ENCODE measurements around the gene TSPEAR. TPM values are rescaled to one million over a fixed set of nuclear protein-coding genes. Genes with fewer than 3 reads are reported as not detected.

Gene TSPEAR
- total RNA-seq, 1 donor from 2014 or later: not detected

DNA sequence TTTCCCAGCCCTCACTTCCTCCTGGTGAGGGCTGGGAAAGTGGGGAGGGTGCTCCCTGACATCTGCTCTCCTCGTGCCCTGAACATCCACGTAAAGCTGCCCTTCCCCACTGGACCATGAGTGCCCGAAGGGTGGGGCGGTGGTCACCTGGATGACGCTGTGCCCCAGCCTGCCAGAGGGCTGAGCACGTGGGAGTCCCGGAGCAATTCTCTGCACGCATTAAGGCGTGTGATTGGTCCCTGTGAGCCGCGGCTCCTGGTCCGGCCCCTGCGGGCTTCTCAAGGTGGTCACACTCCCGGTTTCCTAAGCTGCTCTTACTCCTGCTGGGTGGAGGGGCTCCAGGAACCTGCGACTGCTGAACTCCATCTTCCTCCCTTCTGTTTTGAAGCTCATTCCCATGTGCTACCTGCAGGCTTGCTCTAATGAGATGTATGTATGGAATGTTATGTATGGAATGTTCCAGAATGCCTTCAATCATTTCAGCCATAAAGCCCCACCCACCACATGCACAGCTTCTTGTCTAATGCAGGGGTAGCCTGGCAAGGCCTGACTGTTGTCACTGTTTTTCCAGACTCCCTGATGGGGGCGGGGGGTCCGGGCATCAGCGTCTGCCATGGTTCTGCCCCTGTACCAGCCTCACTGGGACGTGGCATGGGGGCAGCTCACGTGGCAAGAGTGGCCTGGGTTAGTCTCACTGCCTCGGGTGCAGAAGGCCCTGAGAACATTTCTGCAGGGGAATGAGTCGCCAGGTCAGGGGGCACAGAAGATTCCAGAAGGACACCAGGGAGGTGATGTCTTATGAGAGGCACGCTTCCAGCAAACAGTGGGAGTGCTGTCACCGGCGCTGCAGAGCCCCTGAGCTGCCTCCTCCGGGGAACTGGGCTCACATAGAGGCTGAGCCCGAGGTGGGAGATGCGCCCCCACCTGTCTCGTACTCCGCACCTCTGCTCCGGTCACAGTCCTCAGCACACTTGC, 190.8 kb downstream of the TSPEAR start:
- H3K9me3 Mint-ChIP-seq (ENCODE audit: unreplicated experiment): peaks cover 12% of the 10 kb centered on the region
- peaks cover 4% of the 10 kb centered on the region for H3K27me3 Mint-ChIP-seq (ENCODE audit: unreplicated experiment)
- TF ChIP-seq, protein P1, sequence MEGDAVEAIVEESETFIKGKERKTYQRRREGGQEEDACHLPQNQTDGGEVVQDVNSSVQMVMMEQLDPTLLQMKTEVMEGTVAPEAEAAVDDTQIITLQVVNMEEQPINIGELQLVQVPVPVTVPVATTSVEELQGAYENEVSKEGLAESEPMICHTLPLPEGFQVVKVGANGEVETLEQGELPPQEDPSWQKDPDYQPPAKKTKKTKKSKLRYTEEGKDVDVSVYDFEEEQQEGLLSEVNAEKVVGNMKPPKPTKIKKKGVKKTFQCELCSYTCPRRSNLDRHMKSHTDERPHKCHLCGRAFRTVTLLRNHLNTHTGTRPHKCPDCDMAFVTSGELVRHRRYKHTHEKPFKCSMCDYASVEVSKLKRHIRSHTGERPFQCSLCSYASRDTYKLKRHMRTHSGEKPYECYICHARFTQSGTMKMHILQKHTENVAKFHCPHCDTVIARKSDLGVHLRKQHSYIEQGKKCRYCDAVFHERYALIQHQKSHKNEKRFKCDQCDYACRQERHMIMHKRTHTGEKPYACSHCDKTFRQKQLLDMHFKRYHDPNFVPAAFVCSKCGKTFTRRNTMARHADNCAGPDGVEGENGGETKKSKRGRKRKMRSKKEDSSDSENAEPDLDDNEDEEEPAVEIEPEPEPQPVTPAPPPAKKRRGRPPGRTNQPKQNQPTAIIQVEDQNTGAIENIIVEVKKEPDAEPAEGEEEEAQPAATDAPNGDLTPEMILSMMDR (IDR thresholded peaks at IDR 0.05; ENCODE audit: partially characterized antibody, unreplicated experiment): no peak
- H3K27ac Mint-ChIP-seq (ENCODE audit: unreplicated experiment): no peak overlapping the region
- peaks cover 4% of the 10 kb centered on the region for H3K36me3 Mint-ChIP-seq (ENCODE audit: unreplicated experiment)
- H3K4me3 Mint-ChIP-seq (ENCODE audit: unreplicated experiment): no peak overlapping the region
- DNase-seq: peak; percentile 11
- H3K4me1 Mint-ChIP-seq (ENCODE audit: low read depth, unreplicated experiment): no peaks in the 10 kb centered on the region

GRCh38 chr21:44519346-44520325, 191.7 kb downstream of the TSPEAR start:
- H3K4me3 Mint-ChIP-seq (ENCODE audit: unreplicated experiment): no peak overlapping the region
- TF ChIP-seq, protein P1 (IDR thresholded peaks at IDR 0.05; ENCODE audit: partially characterized antibody, unreplicated experiment): no peak
- peak; percentile 5 for DNase-seq
- H3K9me3 Mint-ChIP-seq (ENCODE audit: unreplicated experiment): peaks cover 15% of the 10 kb centered on the region
- H3K4me1 Mint-ChIP-seq (ENCODE audit: low read depth, unreplicated experiment): no peaks in the 10 kb centered on the region
- peaks cover 4% of the 10 kb centered on the region for H3K27me3 Mint-ChIP-seq (ENCODE audit: unreplicated experiment)
- H3K36me3 Mint-ChIP-seq (ENCODE audit: unreplicated experiment): peaks cover 4% of the 10 kb centered on the region
- no peak overlapping the region for H3K27ac Mint-ChIP-seq (ENCODE audit: unreplicated experiment)

- no peak overlapping the region for H3K4me3 Mint-ChIP-seq (ENCODE audit: unreplicated experiment)
- no peak overlapping the region for H3K27ac Mint-ChIP-seq (ENCODE audit: unreplicated experiment)
- TF ChIP-seq, protein P1 (IDR thresholded peaks at IDR 0.05; ENCODE audit: partially characterized antibody, unreplicated experiment): no peak
- peak; percentile 4 for DNase-seq
- H3K36me3 Mint-ChIP-seq (ENCODE audit: unreplicated experiment): peaks cover 4% of the 10 kb centered on the region
- H3K4me1 Mint-ChIP-seq (ENCODE audit: low read depth, unreplicated experiment): no peaks in the 10 kb centered on the region
- peaks cover 15% of the 10 kb centered on the region for H3K9me3 Mint-ChIP-seq (ENCODE audit: unreplicated experiment)
- peaks cover 4% of the 10 kb centered on the region for H3K27me3 Mint-ChIP-seq (ENCODE audit: unreplicated experiment)
Measured at GRCh38 chr21:44518686-44519085, 192.7 kb downstream of the TSPEAR start.

DNA sequence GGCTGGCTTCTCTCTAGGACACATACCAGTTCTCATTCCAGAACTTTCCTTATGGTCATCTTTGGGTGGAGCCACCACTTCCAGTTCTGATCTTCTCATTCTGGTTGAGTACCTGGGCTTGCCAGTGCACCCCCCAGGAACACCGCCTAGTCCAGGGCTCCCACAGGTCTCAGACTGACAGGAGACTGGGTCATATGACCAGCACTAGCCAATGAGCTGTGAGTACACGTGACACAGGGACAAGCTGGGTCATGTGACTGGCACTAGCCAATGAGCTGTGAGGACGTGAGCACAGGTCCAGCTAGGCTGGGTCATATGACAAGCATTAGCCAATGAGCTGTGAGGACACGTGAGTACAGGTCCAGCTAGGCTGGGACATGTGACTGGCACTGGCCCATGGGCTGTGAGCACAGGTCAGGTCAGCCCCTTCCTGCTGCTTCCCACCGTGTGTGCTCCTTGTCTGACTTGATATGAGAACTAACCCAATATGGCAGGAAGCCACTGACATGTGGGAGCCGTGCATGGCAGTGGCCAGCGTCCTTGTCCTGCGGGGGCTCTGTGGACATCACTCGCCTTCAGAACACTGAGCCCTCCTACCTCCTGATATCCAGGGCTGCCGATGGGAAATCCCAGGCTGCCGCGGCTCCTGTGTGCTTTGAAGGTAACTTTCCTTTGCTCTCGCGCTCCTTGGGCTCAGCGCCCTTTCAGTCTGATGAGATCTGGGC, 194.0 kb downstream of the TSPEAR start:
- no peaks in the 10 kb centered on the region for H3K4me1 Mint-ChIP-seq (ENCODE audit: low read depth, unreplicated experiment)
- H3K9me3 Mint-ChIP-seq (ENCODE audit: unreplicated experiment): peaks cover 15% of the 10 kb centered on the region
- H3K4me3 Mint-ChIP-seq (ENCODE audit: unreplicated experiment): no peak overlapping the region
- peaks cover 4% of the 10 kb centered on the region for H3K36me3 Mint-ChIP-seq (ENCODE audit: unreplicated experiment)
- TF ChIP-seq, protein P1 (IDR thresholded peaks at IDR 0.05; ENCODE audit: partially characterized antibody, unreplicated experiment): no peak
- no peak overlapping the region for H3K27ac Mint-ChIP-seq (ENCODE audit: unreplicated experiment)
- H3K27me3 Mint-ChIP-seq (ENCODE audit: unreplicated experiment): peaks cover 4% of the 10 kb centered on the region
- peak; percentile 7 for DNase-seq
